SK-N-SH (cell line): ENCODE results near the gene DENND1A.

Experiments
- CHD2 ChIP-seq: fragments of 150-350 bp; IDR thresholded peaks from 2 replicates; pipeline ENCODE4 v1.6.1; 2018; ENCODE audit warnings: low read length; ENCODE audit not compliant: partially characterized antibody
- EP300 ChIP-seq, 2 experiments: IDR thresholded peaks; 2 replicates each; pipeline versions ENCODE4 v1.4.0 to v1.6.1; 2012; ENCODE audit warnings: borderline replicate concordance in 1 of 2, low read depth in 1 of 2, low read length in 1 of 2
- EZH2phosphoT487 ChIP-seq: fragments of 200-600 bp; sonication (generic); IDR thresholded peaks from 2 replicates; pipeline ENCODE4 v1.6.1; 2017; ENCODE audit warnings: low read depth, mixed run types, mild to moderate bottlenecking, antibody characterized with exemption, moderate library complexity, borderline replicate concordance
- GABPA ChIP-seq: IDR thresholded peaks from 2 replicates; pipeline ENCODE4 v1.4.0; 2012; ENCODE audit warnings: low read depth, mild to moderate bottlenecking
- JUND ChIP-seq: IDR thresholded peaks from 2 replicates; pipeline ENCODE4 v1.4.0; 2012
- POLR2AphosphoS5 ChIP-seq: IDR thresholded peaks from 2 replicates; pipeline ENCODE4 v1.6.1; 2012; ENCODE audit warnings: low read depth, low read length
- RCOR1 ChIP-seq: fragments of 150-350 bp; IDR thresholded peaks from 2 replicates; pipeline ENCODE4 v1.6.1; 2017; ENCODE audit warnings: antibody characterized with exemption, low read length
- TAF1 ChIP-seq: IDR thresholded peaks from 2 replicates; pipeline ENCODE4 v1.6.1; 2012; ENCODE audit warnings: low read depth, mild to moderate bottlenecking, low read length, moderate library complexity, borderline replicate concordance
- YY1 ChIP-seq: IDR thresholded peaks from 2 replicates; pipeline ENCODE4 v1.4.0; 2012; ENCODE audit warnings: low read depth, mild to moderate bottlenecking
- TF ChIP-seq, protein P1 (sequence below): IDR thresholded peaks from 2 replicates; pipeline ENCODE4 v1.6.1; 2012; ENCODE audit warnings: mild to moderate bottlenecking, low read depth, low read length, moderate library complexity
- TF ChIP-seq, protein P2 (sequence below): fragments of 200-600 bp; sonication (generic); IDR thresholded peaks from 2 replicates; pipeline ENCODE4 v1.6.1; 2017; ENCODE audit warnings: antibody characterized with exemption, mild to moderate bottlenecking, moderate library complexity

DNA sequence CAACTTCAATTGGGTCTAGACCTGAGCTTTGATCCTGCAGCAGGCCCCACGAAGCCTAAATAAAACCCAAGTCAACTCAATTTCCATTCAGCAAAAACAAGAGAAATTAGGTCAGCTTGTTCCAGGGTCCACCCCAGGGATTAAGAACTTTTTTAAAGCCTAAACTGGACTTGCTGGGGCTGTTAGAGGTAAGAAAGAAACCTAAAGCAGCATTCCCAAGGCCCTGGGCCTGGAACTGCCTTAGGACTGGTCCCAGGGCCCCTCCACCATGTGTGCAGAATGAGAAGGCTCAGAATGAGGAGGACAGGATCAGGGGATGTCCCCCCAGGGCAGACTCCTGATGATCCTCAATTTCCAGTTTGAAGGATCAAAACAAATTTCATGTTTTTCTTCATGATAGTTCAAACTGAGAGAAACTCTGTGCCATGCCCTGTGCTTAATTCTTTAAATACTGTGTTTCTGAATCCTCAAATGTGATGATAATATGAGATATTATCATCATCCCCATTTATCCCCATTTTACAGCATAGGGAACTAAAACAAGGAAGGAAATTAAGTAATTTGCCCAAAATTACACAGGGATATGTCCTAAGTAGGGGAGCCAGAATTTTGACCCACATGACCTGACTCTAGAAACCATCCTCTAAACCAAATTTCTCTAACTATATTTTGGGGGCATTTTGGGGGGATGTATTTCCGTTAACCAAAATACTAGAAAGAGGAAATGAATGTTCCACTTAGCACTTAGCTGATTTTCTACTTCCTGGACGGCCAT, 64.5 kb downstream of the DENND1A start:
- TF ChIP-seq, protein P1, sequence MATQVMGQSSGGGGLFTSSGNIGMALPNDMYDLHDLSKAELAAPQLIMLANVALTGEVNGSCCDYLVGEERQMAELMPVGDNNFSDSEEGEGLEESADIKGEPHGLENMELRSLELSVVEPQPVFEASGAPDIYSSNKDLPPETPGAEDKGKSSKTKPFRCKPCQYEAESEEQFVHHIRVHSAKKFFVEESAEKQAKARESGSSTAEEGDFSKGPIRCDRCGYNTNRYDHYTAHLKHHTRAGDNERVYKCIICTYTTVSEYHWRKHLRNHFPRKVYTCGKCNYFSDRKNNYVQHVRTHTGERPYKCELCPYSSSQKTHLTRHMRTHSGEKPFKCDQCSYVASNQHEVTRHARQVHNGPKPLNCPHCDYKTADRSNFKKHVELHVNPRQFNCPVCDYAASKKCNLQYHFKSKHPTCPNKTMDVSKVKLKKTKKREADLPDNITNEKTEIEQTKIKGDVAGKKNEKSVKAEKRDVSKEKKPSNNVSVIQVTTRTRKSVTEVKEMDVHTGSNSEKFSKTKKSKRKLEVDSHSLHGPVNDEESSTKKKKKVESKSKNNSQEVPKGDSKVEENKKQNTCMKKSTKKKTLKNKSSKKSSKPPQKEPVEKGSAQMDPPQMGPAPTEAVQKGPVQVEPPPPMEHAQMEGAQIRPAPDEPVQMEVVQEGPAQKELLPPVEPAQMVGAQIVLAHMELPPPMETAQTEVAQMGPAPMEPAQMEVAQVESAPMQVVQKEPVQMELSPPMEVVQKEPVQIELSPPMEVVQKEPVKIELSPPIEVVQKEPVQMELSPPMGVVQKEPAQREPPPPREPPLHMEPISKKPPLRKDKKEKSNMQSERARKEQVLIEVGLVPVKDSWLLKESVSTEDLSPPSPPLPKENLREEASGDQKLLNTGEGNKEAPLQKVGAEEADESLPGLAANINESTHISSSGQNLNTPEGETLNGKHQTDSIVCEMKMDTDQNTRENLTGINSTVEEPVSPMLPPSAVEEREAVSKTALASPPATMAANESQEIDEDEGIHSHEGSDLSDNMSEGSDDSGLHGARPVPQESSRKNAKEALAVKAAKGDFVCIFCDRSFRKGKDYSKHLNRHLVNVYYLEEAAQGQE: no peak
- TF ChIP-seq, protein P2, sequence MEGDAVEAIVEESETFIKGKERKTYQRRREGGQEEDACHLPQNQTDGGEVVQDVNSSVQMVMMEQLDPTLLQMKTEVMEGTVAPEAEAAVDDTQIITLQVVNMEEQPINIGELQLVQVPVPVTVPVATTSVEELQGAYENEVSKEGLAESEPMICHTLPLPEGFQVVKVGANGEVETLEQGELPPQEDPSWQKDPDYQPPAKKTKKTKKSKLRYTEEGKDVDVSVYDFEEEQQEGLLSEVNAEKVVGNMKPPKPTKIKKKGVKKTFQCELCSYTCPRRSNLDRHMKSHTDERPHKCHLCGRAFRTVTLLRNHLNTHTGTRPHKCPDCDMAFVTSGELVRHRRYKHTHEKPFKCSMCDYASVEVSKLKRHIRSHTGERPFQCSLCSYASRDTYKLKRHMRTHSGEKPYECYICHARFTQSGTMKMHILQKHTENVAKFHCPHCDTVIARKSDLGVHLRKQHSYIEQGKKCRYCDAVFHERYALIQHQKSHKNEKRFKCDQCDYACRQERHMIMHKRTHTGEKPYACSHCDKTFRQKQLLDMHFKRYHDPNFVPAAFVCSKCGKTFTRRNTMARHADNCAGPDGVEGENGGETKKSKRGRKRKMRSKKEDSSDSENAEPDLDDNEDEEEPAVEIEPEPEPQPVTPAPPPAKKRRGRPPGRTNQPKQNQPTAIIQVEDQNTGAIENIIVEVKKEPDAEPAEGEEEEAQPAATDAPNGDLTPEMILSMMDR: no peak
- TF ChIP-seq EP300 (IDR thresholded peaks at IDR 0.05; ENCODE audit: borderline replicate concordance in 1 of 2, low read depth in 1 of 2, low read length in 1 of 2): no peak
- no peak for TF ChIP-seq GABPA
- no peak for TF ChIP-seq TAF1
- no peak for TF ChIP-seq RCOR1
- no peak for TF ChIP-seq YY1
- no peak for TF ChIP-seq CHD2
- no peak for TF ChIP-seq JUND
- TF ChIP-seq EZH2phosphoT487: no peak
- no peak for TF ChIP-seq POLR2AphosphoS5
